Measurements from ENCODE around the gene UBE4A. TPM values are rescaled to one million over a fixed set of nuclear protein-coding genes. Genes with fewer than 3 reads are reported as not detected.

Gene UBE4A
- total and polyA plus RNA-seq, 2 of the 4 experiments (the other 2 are of a cell fraction): 15.2 to 69.7 TPM

- Histone ChIP-seq H3K23ac (ENCODE audit: low read depth, low read length) (peak overlapping the region; percentile 75), H3K79me1 (ENCODE audit: low read depth in 1 of 2, low read length in 2 of 2) (peaks cover 0 to 63% of the 10 kb centered on the region in 2 experiments; a peak in 2 of 4 replicates), H4K20me1 (ENCODE audit: insufficient read depth, low read length) (peaks cover 67% of the 10 kb centered on the region), H2BK20ac (ENCODE audit: low read depth, low read length) (no peak overlapping the region), H3K9ac (ENCODE audit: low read depth, low read length) (peak overlapping the region; percentile 79), H2BK120ac (ENCODE audit: low read depth, low read length) (no peak overlapping the region), H3K14ac (replicated peaks; ENCODE audit: low read depth, low read length) (peak overlapping the region; percentile 1; the same call in 1 of the 2 replicates), H3K18ac (ENCODE audit: low read depth, low read length) (no peak overlapping the region), H4K91ac (ENCODE audit: insufficient read depth, low read depth, low read length) (no peak overlapping the region), H3K36me3 (ENCODE audit: control insufficient read depth, insufficient read depth, low read length) (no peaks in the 10 kb centered on the region), H3K27ac (ENCODE audit: insufficient read depth, low read length) (peak overlapping the region; percentile 95), H3K9me1 (ENCODE audit: insufficient read depth, low read length) (peaks cover 5% of the 10 kb centered on the region; the same call in 1 of the 2 replicates), H3K4me3 (ENCODE audit: insufficient read depth, low read depth, low read length) (peak overlapping the region; percentile 99), H3K4me1 (ENCODE audit: control insufficient read depth, insufficient read depth, low read length) (peaks cover 12% of the 10 kb centered on the region), H3K56ac (ENCODE audit: extremely low read depth, insufficient read depth, low read length) (peak overlapping the region; percentile 35; the same call in 1 of the 2 replicates), H3K4ac (ENCODE audit: low read depth, low read length) (peak overlapping the region; percentile 50; the same call in 1 of the 2 replicates), H2AFZ (replicated peaks; ENCODE audit: low read length, poor library complexity) (peak overlapping the region; percentile 39), H3K4me2 (ENCODE audit: low read depth, low read length) (peak overlapping the region; percentile 75), H2BK15ac (ENCODE audit: low read depth, low read length) (no peak overlapping the region), H4K5ac (ENCODE audit: low read depth, low read length) (no peak overlapping the region), H3K27me3 (ENCODE audit: control insufficient read depth, insufficient read depth, low read length) (no peaks in the 10 kb centered on the region), H4K8ac (ENCODE audit: low read depth in 2 of 2, low read length in 2 of 2) (no peak overlapping the region), H3K9me3 (ENCODE audit: control insufficient read depth, insufficient read depth, low read length) (no peaks in the 10 kb centered on the region), H2AK9ac (replicated peaks; ENCODE audit: low read depth, low read length, poor library complexity) (peak overlapping the region; percentile 96), H2BK5ac (ENCODE audit: low read depth, low read length, poor library complexity, severe bottlenecking) (peak overlapping the region; percentile 1), H2AK5ac (ENCODE audit: low read depth, low read length) (no peak overlapping the region)
- POLR2A ChIA-PET (ENCODE audit: unreplicated experiment): no interaction called here
- in situ Hi-C loops (cut with MboI; ENCODE audit: low sequenced_read_pairs): no loop called here
- dilution Hi-C loops (cut with HindIII; ENCODE audit: low sequenced_read_pairs, unreplicated experiment): no loop called here
- intact Hi-C loops (cut with micrococcal nuclease): loop anchor here (5.0 kb wide), 1 partner anchor 49 kb away; no protein-coding TSS in a partner anchor
- peak; percentile 24 for ATAC-seq (ENCODE audit: low read depth)
- BruUV-seq (replicated peaks): no TSS peak
- CTCF ChIA-PET: interaction anchor here (0.6 to 1.1 kb wide), 2 partner anchors 11 to 35 kb away, joined by 3 to 4 read pairs; no protein-coding TSS in a partner anchor
- WGBS, 2 experiments (ENCODE audit: extremely low coverage in 2 of 2, insufficient read length in 1 of 2): 0% methylated on average over 3 of the region's 14 CpGs; no CpG with 5 or more reads in 1 of the 2 experiments
- TF ChIP-seq MXI1 (IDR thresholded peaks at IDR 0.05; ENCODE audit: borderline replicate concordance, low read depth, low read length) (peak; percentile 94), MAZ (IDR thresholded peaks at IDR 0.05; ENCODE audit: borderline replicate concordance, low read depth, low read length) (peak; percentile 31; the same call in 1 of the 2 replicates), FOS (IDR thresholded peaks at IDR 0.05; ENCODE audit: low read depth, low read length) (no peak)
- peak; percentile 87 for DNase-seq
Observed at GRCh38 chr11:118438314-118438931, 79.0 kb downstream of the UBE4A start.
